Effector memory CD4-positive, alpha-beta T cell (primary cell): Measurements from ENCODE around the gene RUVBL2.

Source experiments
- DNase-seq, 3 donors: peaks; one replicate each; pipeline ENCODE4 v3.0.0-alpha.2; 2020
- H3K27ac ChIP-seq: 2 replicates; pipeline ENCODE4 v1.7.0; 2013; ENCODE audit warnings: mild to moderate bottlenecking, low read length, moderate library complexity; ENCODE audit not compliant: insufficient read depth, poor library complexity, severe bottlenecking
- H3K27me3 ChIP-seq: replicated peaks from 2 replicates; pipeline ENCODE4 v1.7.0; 2013; ENCODE audit warnings: mild to moderate bottlenecking, low read length; ENCODE audit not compliant: insufficient read depth, control insufficient read depth, poor library complexity, severe bottlenecking
- H3K36me3 ChIP-seq: 2 replicates; pipeline ENCODE4 v1.7.0; 2013; ENCODE audit warnings: mild to moderate bottlenecking, low read length, moderate library complexity; ENCODE audit not compliant: control insufficient read depth, insufficient read depth
- H3K4me1 ChIP-seq: 2 replicates; pipeline ENCODE4 v1.7.0; 2013; ENCODE audit warnings: low read length, mild to moderate bottlenecking; ENCODE audit not compliant: control insufficient read depth, insufficient read depth, poor library complexity, severe bottlenecking
- H3K4me3 ChIP-seq: 2 replicates; pipeline ENCODE4 v1.7.0; 2013; ENCODE audit warnings: low read length, low read depth, mild to moderate bottlenecking; ENCODE audit not compliant: insufficient read depth, poor library complexity, severe bottlenecking
- H3K9me3 ChIP-seq: 2 replicates; pipeline ENCODE4 v1.7.0; 2013; ENCODE audit warnings: mild to moderate bottlenecking, low read length, moderate library complexity; ENCODE audit not compliant: control insufficient read depth

Gene RUVBL2

GRCh38 chr19:48999481-49000325 lies 6.0 kb downstream of the RUVBL2 start:
- Histone ChIP-seq H3K4me1 (no peaks in the 10 kb centered on the region), H3K27ac (no peak overlapping the region), H3K4me3 (no peak overlapping the region), H3K27me3 (no peaks in the 10 kb centered on the region), H3K9me3 (no peaks in the 10 kb centered on the region), H3K36me3 (peaks cover 17% of the 10 kb centered on the region)
- peak; percentile 42 to 54 (median 42) for DNase-seq

GRCh38 chr19:49004133-49004532 lies 10.4 kb downstream of the RUVBL2 start:
- no peak for DNase-seq
- peaks cover 40% of the 10 kb centered on the region for H3K36me3 ChIP-seq
- H3K4me1 ChIP-seq: no peaks in the 10 kb centered on the region
- no peaks in the 10 kb centered on the region for H3K9me3 ChIP-seq
- no peaks in the 10 kb centered on the region for H3K27me3 ChIP-seq
- H3K27ac ChIP-seq: no peak overlapping the region
- no peak overlapping the region for H3K4me3 ChIP-seq

- no peak for DNase-seq
- Histone ChIP-seq H3K9me3 (no peaks in the 10 kb centered on the region), H3K27ac (no peak overlapping the region), H3K27me3 (no peaks in the 10 kb centered on the region), H3K36me3 (peaks cover 48% of the 10 kb centered on the region), H3K4me3 (no peak overlapping the region), H3K4me1 (no peaks in the 10 kb centered on the region)
These were observed 11.4 kb downstream of the RUVBL2 start for GRCh38 chr19:49004964-49005614.

- Histone ChIP-seq H3K9me3 (no peaks in the 10 kb centered on the region), H3K27me3 (no peaks in the 10 kb centered on the region), H3K4me3 (no peak overlapping the region), H3K36me3 (peaks cover 58% of the 10 kb centered on the region), H3K4me1 (no peaks in the 10 kb centered on the region), H3K27ac (no peak overlapping the region)
- DNase-seq: no peak
These were observed 13.2 kb downstream of the RUVBL2 start for GRCh38 chr19:49006905-49007304.

GRCh38 chr19:49009828-49010227 lies 16.1 kb downstream of the RUVBL2 start:
- Histone ChIP-seq H3K36me3 (peaks cover 43% of the 10 kb centered on the region), H3K4me1 (no peaks in the 10 kb centered on the region), H3K9me3 (no peaks in the 10 kb centered on the region), H3K27ac (no peak overlapping the region), H3K4me3 (no peak overlapping the region), H3K27me3 (no peaks in the 10 kb centered on the region)
- DNase-seq: no peak

- Histone ChIP-seq H3K9me3 (no peaks in the 10 kb centered on the region), H3K27me3 (no peaks in the 10 kb centered on the region), H3K36me3 (peaks cover 37% of the 10 kb centered on the region), H3K4me3 (no peak overlapping the region), H3K4me1 (no peaks in the 10 kb centered on the region), H3K27ac (no peak overlapping the region)
- DNase-seq: no peak
These were observed 16.8 kb downstream of the RUVBL2 start for GRCh38 chr19:49010453-49010852.

- Histone ChIP-seq H3K4me1 (no peaks in the 10 kb centered on the region), H3K36me3 (peaks cover 35% of the 10 kb centered on the region), H3K9me3 (no peaks in the 10 kb centered on the region), H3K27me3 (no peaks in the 10 kb centered on the region), H3K4me3 (no peak overlapping the region), H3K27ac (no peak overlapping the region)
- DNase-seq: no peak
These were observed 17.5 kb downstream of the RUVBL2 start for GRCh38 chr19:49011194-49011593.

GRCh38 chr19:49014123-49014869 lies 20.6 kb downstream of the RUVBL2 start:
- H3K27me3 ChIP-seq: no peaks in the 10 kb centered on the region
- no peak for DNase-seq
- H3K4me1 ChIP-seq: peaks cover 8% of the 10 kb centered on the region
- H3K4me3 ChIP-seq: no peak overlapping the region
- H3K27ac ChIP-seq: no peak overlapping the region
- H3K36me3 ChIP-seq: peaks cover 21% of the 10 kb centered on the region
- H3K9me3 ChIP-seq: no peaks in the 10 kb centered on the region

GRCh38 chr19:49014870-49015255 lies 21.2 kb downstream of the RUVBL2 start:
- Histone ChIP-seq H3K27ac (no peak overlapping the region), H3K36me3 (peaks cover 16% of the 10 kb centered on the region)

More at GRCh38 chr19:49014870-49015255, 21.2 kb downstream of the RUVBL2 start:
- DNase-seq: no peak
- Histone ChIP-seq H3K27me3 (no peaks in the 10 kb centered on the region), H3K4me1 (peaks cover 13% of the 10 kb centered on the region), H3K9me3 (no peaks in the 10 kb centered on the region), H3K4me3 (no peak overlapping the region)
